22Rv1 (cell line): ENCODE data around the gene ZNF22.

ENCODE experiments used
- H3K27ac ChIP-seq: fragments of 450-650 bp; 2 replicates; pipeline ENCODE4 v1.5.1; 2017
- ZFX ChIP-seq: fragments of 450-650 bp; IDR thresholded peaks from 2 replicates; pipeline ENCODE4 v1.6.1; 2017; ENCODE audit warnings: antibody characterized with exemption, borderline replicate concordance
- TF ChIP-seq, protein P1 (sequence below): fragments of 450-650 bp; IDR thresholded peaks from 2 replicates; pipeline ENCODE4 v1.5.1; 2017; ENCODE audit warnings: mild to moderate bottlenecking

The ZNF22 gene

DNA sequence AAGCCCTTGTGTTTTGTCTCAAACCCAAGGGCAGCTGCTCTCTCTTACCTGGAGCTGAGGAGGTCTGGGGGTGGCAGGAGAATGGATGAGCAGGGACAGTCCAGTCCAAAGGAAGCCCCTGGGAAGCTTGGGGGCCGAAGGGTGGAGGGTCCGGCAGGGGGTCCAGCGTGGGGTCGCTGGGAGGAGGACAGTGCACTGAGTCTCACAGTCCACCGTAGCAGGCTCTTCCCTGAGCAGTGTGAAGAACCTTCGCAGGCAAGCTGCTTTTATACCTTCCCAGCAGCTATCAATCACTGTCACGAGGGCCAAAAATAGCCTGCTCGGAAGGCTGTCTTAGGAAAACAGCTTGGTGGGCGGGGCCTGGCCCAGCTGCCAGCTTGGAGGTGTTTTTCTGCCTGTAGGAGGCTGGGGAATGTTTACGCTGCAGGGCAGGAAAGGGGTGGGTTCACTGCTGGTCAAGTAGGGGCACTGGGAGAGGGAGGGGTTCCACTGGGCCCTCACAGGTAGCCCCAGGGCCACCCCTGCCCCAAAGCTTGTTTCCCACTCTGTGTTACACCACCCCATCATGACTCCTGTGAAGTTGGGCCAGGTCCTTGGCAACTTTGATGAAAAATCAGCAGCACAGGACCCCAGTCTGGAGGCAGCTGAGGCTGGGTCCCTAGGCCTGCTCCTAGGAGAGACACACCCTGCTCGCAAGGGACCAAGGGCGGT is 22.0 kb upstream of the ZNF22 start, which contains the start of gene DEPP1:
Gene DEPP1, minus strand, starts transcription at position 240 of the 711 bp plus-strand sequence. CDS start 779 bp downstream, outside the sequence.
- H3K27ac ChIP-seq = no peak within 1 kb of the TSS

DNA sequence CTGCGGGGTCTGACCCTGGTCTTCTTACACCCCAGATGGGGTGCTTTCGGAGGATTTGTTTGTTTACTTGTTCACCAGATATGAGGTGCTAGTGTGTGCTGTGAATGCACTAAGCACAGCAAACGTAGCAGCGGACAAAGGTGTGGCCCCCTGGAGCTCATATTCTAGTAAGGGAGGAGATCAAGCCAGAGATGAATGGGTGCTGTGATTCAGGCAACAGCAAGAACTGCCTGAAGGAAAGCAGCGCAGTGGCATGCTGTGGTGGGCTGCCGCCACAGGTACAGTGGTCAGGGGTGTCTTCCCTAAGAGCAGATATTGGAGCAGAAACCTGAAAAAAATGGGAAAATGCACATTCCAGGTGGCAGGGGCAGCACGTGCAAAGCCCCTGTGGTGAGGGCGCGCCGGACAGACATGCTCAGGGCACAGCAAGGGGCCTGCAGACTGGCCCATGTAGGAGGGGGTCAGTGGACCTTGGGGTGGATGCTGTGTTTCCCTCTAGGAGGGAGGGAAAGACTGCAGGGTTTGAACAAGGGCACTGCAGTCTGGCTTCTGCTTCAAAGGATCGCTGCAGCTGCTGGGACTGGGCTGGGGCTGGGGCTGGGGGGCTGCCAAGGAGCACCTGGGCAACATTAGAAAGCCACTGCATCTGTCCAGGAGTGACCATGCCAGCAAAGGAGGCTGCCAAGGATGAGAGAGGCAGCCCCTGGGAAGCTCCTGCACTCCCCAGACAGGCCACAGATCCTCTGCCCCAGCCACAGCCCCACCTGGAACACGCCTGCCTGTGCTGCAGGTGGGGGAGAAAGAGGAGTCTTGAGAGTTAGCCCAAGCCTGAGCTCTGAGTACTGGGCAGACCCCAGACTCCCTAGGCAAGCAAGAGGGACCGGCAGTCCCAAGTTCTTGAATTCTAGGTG is 21.2 kb upstream of the ZNF22 start:
- TF ChIP-seq ZFX = no peak
- TF ChIP-seq, protein P1, sequence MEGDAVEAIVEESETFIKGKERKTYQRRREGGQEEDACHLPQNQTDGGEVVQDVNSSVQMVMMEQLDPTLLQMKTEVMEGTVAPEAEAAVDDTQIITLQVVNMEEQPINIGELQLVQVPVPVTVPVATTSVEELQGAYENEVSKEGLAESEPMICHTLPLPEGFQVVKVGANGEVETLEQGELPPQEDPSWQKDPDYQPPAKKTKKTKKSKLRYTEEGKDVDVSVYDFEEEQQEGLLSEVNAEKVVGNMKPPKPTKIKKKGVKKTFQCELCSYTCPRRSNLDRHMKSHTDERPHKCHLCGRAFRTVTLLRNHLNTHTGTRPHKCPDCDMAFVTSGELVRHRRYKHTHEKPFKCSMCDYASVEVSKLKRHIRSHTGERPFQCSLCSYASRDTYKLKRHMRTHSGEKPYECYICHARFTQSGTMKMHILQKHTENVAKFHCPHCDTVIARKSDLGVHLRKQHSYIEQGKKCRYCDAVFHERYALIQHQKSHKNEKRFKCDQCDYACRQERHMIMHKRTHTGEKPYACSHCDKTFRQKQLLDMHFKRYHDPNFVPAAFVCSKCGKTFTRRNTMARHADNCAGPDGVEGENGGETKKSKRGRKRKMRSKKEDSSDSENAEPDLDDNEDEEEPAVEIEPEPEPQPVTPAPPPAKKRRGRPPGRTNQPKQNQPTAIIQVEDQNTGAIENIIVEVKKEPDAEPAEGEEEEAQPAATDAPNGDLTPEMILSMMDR = no peak
- no peak overlapping the region for H3K27ac ChIP-seq

More for the DNA sequence above, 22.0 kb upstream of the ZNF22 start, which contains the start of gene DEPP1:
- TF ChIP-seq, protein P1 = peak; percentile 11; the same call in 1 of the 2 replicates
- TF ChIP-seq ZFX = no peak

DNA sequence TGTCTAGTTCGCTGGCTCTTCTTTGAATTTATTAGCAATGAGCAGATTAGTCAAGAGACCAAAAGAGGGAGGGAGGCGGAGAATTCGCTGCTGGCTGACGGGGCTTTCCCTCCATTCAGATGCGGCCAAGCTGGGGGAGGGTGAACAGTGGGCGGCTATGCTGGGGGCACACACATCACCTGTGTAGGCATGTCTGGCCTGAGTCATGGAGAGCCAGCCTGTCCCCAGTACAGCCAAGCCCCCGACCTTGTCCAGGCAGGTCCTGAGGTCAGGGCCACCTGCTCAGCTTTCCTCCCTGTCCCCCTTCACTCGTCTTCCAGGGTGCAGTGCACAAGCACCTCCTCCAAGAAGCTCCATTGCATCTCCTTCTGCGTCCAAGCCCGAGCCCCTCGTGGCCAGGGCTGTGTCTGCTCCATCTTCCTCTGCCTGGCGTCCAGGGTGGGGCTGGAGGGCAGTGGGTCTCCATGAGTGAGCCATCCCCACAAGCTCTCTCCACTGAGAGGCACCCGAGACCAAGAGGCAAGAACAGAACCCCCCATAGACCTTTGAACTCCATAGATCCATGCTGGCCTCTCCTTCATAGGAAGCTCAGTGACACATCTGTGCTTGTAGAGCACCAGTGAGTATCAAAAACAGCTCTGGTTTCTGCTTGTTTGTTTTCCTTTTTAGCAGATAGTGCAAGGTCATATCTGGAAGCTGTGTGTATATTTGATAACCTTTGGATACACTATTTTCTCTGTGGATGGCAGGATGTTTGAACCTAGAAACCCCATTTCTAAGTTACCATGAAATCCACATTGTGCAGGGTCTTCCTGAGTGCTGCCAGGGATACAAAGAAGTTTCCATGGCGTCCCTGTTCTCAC is 20.2 kb upstream of the ZNF22 start:
- H3K27ac ChIP-seq = peak overlapping the region; percentile 8; the same call in 1 of the 2 replicates
- TF ChIP-seq ZFX = no peak
- TF ChIP-seq, protein P1 = no peak

DNA sequence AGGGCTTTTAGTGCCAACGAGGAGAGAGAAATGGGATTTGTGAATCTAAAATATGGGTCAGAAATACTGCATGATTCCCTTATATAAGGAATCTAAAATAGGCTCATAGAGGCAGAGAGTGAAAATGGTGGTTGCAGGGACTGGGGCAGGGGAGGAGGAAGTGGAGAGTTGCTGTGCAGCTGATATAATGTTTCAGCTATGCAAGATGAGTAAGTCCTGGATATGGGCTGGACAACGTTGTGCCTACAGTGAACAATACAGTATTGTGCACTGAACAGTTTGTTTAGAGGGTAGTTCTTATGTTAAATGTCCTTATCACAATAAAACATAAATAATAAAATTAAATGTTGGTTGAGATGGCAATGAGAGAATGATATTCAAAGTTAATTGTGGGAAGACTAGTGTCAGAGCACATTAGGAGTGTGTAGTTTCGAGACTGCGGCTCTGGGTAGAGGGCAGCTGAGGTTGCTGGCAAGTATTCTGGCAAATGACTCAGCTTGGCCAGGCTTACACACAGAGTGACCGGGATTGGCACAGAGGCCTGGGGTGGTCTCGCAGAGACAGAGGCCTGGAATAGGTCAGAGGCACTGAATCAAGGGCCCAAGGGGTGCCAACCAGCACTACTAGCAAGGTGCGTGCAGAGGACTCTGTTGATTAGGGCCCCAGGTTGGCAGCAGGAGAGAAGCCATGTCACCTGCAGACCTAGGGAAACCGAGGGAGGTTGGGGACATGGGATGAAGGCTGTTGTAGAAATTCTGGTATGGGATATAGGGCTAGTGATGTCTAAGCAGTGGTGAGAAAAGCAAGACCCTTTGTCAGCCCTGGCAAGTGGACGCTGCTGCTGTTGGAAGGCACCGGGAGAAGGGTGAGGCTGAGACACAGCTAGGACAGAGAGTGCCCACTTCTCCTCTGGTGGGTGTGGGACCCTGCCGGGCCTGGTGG is 19.3 kb upstream of the ZNF22 start:
- TF ChIP-seq, protein P1 = no peak
- no peak for TF ChIP-seq ZFX
- peak overlapping the region; percentile 8; the same call in 1 of the 2 replicates for H3K27ac ChIP-seq

DNA sequence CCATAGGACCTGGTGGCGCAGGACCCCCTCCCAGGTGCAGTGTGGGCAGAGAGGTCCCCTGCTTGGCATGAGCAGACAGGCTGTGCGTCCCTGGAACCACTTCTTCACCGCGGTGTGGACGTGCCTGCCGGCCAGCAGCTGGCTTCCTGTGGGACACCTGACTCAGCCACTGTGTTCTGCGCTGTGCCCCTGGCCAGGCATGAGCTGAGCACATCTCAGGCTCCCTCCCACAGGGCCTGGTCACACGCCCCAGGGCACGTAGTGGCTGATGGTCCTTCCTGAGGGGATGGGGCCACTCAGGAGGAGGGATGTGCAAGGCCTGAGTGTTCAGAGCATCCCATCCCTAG is 18.6 kb upstream of the ZNF22 start:
- H3K27ac ChIP-seq = no peak overlapping the region
- TF ChIP-seq, protein P1 = no peak
- no peak for TF ChIP-seq ZFX

DNA sequence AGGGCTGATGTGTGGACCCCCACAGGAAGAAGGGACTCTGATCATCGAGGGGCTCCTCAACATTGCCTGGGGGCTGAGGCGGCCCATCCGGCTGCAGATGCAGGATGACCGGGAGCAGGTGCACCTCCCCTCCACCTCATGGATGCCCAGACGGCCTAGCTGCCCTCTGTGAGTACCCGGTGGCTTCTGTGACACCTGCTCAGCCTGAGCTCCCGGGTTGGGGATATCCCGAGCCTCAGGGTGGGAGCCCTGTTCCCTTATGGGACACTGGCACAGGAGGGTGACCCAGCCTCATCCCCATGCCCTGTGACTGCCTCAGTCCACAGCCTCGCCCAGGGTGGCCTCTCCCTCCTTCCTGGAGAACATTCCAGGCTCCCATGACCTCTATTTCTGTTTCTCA is 18.2 kb upstream of the ZNF22 start:
- no peak for TF ChIP-seq ZFX
- TF ChIP-seq, protein P1 = no peak
- no peak overlapping the region for H3K27ac ChIP-seq
